ENCODE results near the gene PXDC1.

DNA sequence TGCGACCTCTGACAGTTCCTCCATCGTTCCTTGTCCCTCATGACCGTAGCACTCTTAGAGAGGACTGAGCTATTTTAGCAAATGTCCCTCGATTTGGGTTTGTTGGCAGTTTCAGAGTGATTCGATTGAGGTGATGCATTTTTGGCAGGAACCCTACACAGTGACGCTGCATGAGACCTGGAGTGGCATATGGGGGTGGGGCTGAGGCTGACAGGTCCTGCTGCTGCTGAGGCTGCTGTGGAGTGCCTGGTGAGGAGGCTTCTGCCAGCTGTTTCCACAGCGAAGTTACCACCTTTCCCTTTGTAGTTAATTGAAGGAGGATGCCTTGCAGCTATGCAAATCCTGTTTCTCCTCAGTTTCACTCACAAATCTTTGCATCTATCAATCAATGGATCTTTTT is 19.8 kb downstream of the PXDC1 start:
- TF ChIP-seq, protein P1, sequence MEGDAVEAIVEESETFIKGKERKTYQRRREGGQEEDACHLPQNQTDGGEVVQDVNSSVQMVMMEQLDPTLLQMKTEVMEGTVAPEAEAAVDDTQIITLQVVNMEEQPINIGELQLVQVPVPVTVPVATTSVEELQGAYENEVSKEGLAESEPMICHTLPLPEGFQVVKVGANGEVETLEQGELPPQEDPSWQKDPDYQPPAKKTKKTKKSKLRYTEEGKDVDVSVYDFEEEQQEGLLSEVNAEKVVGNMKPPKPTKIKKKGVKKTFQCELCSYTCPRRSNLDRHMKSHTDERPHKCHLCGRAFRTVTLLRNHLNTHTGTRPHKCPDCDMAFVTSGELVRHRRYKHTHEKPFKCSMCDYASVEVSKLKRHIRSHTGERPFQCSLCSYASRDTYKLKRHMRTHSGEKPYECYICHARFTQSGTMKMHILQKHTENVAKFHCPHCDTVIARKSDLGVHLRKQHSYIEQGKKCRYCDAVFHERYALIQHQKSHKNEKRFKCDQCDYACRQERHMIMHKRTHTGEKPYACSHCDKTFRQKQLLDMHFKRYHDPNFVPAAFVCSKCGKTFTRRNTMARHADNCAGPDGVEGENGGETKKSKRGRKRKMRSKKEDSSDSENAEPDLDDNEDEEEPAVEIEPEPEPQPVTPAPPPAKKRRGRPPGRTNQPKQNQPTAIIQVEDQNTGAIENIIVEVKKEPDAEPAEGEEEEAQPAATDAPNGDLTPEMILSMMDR (IDR thresholded peaks at IDR 0.05 in 4 of 5, conservative IDR thresholded peaks at IDR 0.05 in 1 of 5) = no peak
- no peak for TF ChIP-seq POLR2A (IDR thresholded peaks at IDR 0.05)

Measured in gastrocnemius medialis (tissue), 4 donors.